GM18508 (cell line): ENCODE results near the gene PRRC1.

Experiments used
- ATAC-seq: cut with Tn5 transposase; IDR thresholded peaks from one replicate; pipeline ENCODE4 v1.9.1; 2021; ENCODE audit warnings: moderate number of reproducible peaks; ENCODE audit not compliant: insufficient read depth, unreplicated experiment

Gene PRRC1

GRCh38 chr5:127574852-127575679 lies 57.6 kb downstream of the PRRC1 start:
- no peak for ATAC-seq

- no peak for ATAC-seq
These were observed 60.0 kb downstream of the PRRC1 start for GRCh38 chr5:127577458-127577857.

GRCh38 chr5:127580731-127581130 lies 63.3 kb downstream of the PRRC1 start:
- ATAC-seq, result no peak

GRCh38 chr5:127581450-127581849 lies 64.0 kb downstream of the PRRC1 start:
- ATAC-seq, result no peak

- no peak for ATAC-seq
These were observed 65.4 kb downstream of the PRRC1 start for GRCh38 chr5:127582773-127583370.

GRCh38 chr5:127583866-127584265 lies 66.4 kb downstream of the PRRC1 start:
- no peak for ATAC-seq

DNA sequence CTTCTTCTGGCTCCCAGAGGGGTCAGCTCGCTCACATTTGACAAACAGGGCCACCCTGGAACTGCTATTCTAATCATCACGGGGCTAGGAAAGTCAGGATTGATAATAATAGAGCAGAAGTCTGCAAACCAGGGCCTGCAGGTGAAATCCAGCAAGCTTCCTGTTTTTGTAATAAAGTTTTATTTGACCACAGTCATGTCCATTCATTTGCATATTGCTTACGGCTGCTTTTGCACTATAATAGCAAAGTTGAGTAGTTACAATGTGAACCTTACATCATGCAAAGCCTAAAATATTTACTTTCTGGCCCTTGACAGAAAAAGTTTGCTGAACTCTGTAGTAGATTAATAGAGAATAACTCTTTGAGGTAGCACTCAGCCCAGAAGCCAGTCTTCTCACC lies 68.2 kb downstream of the PRRC1 start:
- ATAC-seq, result no peak

- peak; percentile 62 for ATAC-seq
These were observed 68.8 kb downstream of the PRRC1 start for GRCh38 chr5:127586066-127586770.

GRCh38 chr5:127586811-127587210 lies 69.4 kb downstream of the PRRC1 start:
- peak; percentile 32 for ATAC-seq

DNA sequence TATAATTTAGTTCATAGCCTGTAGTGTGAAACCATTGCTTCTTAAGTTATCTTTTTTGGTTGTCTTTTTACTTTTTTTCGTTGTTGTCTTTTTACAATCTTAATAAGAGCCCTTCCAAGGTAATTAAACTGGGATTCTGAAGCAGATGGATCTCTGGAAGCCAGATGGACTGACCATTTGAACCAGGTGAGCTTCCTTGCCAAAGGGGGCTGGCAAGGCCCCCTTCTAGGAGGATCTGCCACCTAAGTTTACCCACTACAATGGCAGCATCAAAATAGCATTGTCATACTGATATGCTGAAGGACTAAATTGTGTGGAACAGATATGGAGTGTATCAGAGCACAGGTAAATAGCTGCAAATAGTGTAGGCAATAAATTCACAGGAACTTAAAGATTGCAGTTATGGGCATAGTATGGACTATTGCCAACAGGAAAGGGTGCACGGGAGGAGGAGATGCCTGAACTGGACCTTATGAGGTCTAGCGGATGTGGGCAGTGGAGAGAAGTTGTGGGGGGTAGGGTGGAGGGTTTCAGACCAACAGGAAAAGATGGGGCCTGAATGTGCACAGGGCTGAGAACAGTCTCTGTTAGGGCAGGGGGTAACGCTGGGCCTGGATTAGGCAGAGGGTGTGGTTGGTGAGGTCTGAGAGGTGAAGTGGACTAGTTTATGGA lies 69.9 kb downstream of the PRRC1 start:
- ATAC-seq, result no peak

GRCh38 chr5:127588368-127588767 lies 70.9 kb downstream of the PRRC1 start:
- ATAC-seq, result no peak

DNA sequence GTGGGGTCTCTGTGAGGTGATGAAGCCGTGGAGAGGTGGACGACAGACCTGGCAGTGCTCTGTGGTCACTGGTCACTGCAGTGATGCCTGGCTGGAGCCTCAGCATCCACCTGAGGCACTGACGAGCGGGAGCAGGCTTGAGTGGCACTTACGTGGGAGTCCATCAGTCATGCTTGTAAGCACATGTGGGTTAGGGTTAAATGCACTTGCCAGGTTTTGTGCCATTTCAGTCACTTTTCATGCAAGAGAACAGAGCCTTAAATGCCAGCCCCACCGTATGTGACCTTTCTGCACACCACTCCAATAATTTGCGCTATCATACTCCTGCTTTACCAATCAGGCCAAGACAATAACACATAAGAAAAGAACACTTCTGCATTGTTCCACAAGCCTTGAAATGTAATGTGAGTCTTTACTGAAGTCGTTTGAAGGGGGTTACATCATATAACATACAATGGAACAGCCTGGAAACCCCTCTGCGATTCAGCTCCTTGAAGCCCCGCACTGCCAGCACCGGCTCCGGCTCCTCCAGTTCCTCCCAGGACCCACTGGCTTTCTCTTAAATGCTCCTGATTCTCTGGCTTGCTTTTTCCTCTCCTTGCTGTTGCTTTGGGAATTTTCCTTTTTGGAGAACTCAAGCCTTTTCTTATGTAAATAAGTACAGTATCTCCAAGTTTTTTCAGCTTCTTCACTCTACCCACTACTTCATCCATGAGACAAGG lies 72.0 kb downstream of the PRRC1 start:
- ATAC-seq, result no peak

GRCh38 chr5:127590156-127590722 lies 72.8 kb downstream of the PRRC1 start:
- peak; percentile 37 for ATAC-seq

DNA sequence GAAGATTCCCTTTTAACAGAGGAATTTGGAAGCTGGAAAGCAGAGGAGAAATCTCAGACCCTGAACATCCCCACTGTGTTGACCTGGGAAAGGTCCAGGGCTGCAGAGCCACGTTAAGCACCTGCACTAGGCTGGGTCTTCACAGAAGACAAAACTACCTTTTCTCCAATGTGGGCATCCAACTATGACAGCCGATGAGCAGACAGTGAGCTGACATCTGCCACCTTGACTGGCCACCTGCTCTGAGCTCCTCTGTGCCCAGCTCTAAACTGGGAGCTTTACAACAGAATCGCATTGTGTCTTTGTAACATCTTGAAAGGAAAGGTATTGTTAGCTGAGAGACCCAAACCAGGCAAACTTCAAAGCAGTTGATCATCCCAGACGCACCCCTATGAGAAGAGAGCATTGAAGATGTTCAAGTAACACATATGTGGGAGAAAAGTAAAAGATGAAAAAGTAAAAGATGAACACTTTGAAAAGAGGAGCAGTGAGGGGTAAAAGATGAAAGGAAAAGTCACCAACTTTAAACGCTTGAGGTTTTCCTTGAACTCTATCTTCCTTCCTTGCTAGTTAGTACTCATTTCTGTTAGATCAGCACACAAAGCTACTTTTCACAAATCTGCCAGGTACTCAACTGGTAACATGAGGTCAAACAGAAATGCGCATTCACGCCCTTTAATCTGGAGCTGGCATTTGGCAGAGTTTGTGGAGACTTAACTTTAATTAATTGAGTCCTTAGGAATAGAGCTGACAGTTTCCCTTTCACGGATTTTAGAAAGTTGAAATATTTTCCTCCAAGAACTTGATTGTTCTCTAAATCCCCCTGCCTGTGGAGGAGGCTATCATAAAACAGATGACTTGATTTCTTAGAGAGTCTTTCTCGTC lies 78.3 kb downstream of the PRRC1 start:
- ATAC-seq, result no peak

GRCh38 chr5:127596501-127596900 lies 79.1 kb downstream of the PRRC1 start:
- no peak for ATAC-seq

- ATAC-seq, result no peak
These were observed 81.9 kb downstream of the PRRC1 start for GRCh38 chr5:127599320-127599719.

DNA sequence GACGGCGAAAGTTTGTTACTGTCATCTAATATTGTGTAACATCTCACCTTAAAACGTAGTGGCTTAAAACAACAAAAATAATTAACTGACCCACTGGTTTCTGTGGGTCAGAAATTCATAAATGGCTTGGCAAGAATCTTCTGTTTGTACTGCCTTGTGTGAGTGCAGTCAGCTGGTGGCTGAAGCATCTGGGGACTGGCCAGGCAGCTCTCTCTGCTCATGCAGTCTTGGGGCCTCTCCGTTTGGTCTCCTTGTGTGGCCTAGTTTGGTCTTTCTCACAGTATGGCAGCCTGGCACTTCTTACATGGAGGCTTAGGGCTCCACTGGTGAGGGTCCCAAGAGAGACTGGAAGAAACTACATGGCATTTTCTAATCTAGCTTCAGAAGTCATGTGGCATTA lies 82.4 kb downstream of the PRRC1 start:
- no peak for ATAC-seq

DNA sequence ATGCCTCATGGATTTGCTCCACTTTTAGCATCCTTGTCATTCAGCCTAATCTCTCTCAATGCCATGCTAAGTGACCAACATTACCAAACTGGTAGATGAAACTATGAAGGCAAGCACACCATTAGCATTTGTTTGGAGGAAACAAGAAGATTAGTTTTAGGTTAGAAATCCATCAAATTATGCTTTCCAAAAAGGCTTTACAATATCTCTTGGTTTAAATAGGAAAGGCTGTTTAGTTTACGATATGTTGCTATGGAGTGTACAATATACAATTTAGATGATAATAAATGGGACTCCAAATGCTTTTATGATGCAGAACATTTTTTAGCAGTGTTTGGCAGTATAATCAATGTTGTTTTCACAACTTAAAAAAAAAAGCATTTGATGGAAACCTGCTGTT lies 83.7 kb downstream of the PRRC1 start:
- ATAC-seq, result no peak

DNA sequence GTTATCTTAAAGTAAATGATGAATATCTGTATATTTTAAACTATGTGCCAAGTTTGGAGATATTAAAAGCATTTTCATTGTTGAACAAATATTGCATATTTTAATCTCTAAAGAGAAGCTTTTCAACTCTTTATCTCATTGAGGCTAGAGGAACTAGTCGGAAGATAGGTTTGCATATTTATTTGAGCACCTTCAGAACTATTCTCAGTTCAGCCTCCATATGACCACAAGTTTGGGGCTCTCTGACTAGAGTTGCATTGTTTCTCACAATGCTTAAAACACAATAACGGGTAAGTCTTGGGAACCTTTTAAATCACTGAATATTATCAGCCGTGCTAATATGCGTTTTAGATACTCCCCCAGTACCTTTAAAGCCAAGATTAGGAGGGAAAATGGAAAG lies 84.2 kb downstream of the PRRC1 start:
- ATAC-seq, result no peak
